Raji (cell line): Measurements from ENCODE around the gene POU6F2.

ENCODE experiments used
- POLR2A ChIP-seq: IDR thresholded peaks from 2 replicates; pipeline ENCODE4 v1.6.1; 2011; ENCODE audit warnings: low read depth, low read length, control low read depth; ENCODE audit not compliant: insufficient read depth

POU6F2 gene

GRCh38 chr7:39306016-39306570, 328.4 kb downstream of the POU6F2 start:
- TF ChIP-seq POLR2A: no peak

- TF ChIP-seq POLR2A: no peak
Observed at GRCh38 chr7:39310699-39311098, 333.0 kb downstream of the POU6F2 start.

GRCh38 chr7:39312254-39312989, 334.7 kb downstream of the POU6F2 start:
- no peak for TF ChIP-seq POLR2A

GRCh38 chr7:39313376-39313775, 335.7 kb downstream of the POU6F2 start:
- no peak for TF ChIP-seq POLR2A

- no peak for TF ChIP-seq POLR2A
Observed at GRCh38 chr7:39313974-39314373, 336.3 kb downstream of the POU6F2 start.

- TF ChIP-seq POLR2A: no peak
Observed at GRCh38 chr7:39317107-39317506, 339.4 kb downstream of the POU6F2 start.

- no peak for TF ChIP-seq POLR2A
Observed at GRCh38 chr7:39317896-39318295, 340.2 kb downstream of the POU6F2 start.

- TF ChIP-seq POLR2A: no peak
Observed at GRCh38 chr7:39321245-39321644, 343.5 kb downstream of the POU6F2 start.

GRCh38 chr7:39321909-39322498, 344.3 kb downstream of the POU6F2 start:
- no peak for TF ChIP-seq POLR2A

GRCh38 chr7:39324139-39324760, 346.5 kb downstream of the POU6F2 start:
- TF ChIP-seq POLR2A: no peak

GRCh38 chr7:39332142-39332541, 354.4 kb downstream of the POU6F2 start:
- no peak for TF ChIP-seq POLR2A

- no peak for TF ChIP-seq POLR2A
Observed at GRCh38 chr7:39333701-39334100, 356.0 kb downstream of the POU6F2 start.

- no peak for TF ChIP-seq POLR2A
Observed at GRCh38 chr7:39336442-39336841, 358.7 kb downstream of the POU6F2 start.

- TF ChIP-seq POLR2A: no peak
Observed at GRCh38 chr7:39338716-39339115, 361.0 kb downstream of the POU6F2 start.

- no peak for TF ChIP-seq POLR2A
Observed at GRCh38 chr7:39339591-39339990, 361.9 kb downstream of the POU6F2 start.

- TF ChIP-seq POLR2A: no peak
Observed at GRCh38 chr7:39341083-39341482, 363.4 kb downstream of the POU6F2 start.
